ENCODE results near the gene KLHL29.

The KLHL29 gene

DNA sequence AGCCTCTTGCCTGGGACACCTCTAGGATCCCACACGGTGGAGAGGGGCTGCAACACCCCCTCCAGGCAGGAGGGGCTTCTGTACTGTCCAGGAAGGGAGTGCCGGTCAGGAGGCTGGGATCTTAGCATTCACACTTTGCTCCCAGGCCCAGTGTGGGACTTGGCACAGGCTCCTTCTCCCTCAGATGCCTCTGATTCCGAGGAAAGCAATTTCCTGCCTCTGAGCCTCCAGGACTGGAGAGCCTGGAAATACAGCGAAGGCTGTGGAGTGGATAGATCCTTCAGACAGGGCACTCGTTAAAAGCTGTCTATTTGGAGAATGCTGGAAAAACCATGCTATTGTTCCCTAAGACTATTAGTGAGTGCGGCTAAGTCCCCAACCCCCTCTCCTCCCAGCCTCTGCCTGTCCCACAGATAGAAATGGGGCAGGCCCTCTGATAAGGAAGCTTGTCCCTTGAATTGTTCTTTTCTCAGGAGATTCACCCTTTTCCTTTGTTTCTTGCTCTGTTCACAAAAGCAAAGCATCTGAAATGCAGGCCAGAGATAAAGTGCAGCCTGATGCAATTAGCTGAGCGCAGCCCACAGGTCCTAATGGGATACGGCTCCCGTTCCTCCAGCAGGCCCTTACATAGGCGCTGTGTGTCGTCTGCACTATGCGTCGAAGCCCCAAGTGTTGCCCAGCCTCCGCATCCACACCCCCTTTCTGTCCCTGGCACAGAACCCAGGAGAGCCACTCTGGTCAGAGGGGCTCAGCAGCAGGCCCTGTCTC, 252.2 kb downstream of the KLHL29 start:
- Histone ChIP-seq H2AFZ (ENCODE audit: low read depth, low read length) (no peak overlapping the region), H3K36me3 (ENCODE audit: insufficient read depth, low read length) (no peaks in the 10 kb centered on the region), H3K9me3 (ENCODE audit: insufficient read depth, low read length, severe bottlenecking) (no peaks in the 10 kb centered on the region), H3K79me2 (ENCODE audit: insufficient read depth, low read length) (no peaks in the 10 kb centered on the region), H4K20me1 (ENCODE audit: insufficient read depth, low read length) (no peaks in the 10 kb centered on the region), H3K4me1 (ENCODE audit: insufficient read depth, low read length) (no peaks in the 10 kb centered on the region), H3K27ac (ENCODE audit: low read length) (no peak overlapping the region), H3K9ac (ENCODE audit: low read depth, low read length) (no peak overlapping the region), H3K27me3 (ENCODE audit: insufficient read depth, low read length, poor library complexity) (no peaks in the 10 kb centered on the region), H3K4me2 (ENCODE audit: insufficient read depth, low read length) (no peak overlapping the region), H3K4me3 (ENCODE audit: low read depth in 1 of 2, low read length in 2 of 2) (no peak overlapping the region)
- DNase-seq (no peak), ATAC-seq (ENCODE audit: insufficient read depth, low read depth) (no peak)
- TF ChIP-seq, protein P1, sequence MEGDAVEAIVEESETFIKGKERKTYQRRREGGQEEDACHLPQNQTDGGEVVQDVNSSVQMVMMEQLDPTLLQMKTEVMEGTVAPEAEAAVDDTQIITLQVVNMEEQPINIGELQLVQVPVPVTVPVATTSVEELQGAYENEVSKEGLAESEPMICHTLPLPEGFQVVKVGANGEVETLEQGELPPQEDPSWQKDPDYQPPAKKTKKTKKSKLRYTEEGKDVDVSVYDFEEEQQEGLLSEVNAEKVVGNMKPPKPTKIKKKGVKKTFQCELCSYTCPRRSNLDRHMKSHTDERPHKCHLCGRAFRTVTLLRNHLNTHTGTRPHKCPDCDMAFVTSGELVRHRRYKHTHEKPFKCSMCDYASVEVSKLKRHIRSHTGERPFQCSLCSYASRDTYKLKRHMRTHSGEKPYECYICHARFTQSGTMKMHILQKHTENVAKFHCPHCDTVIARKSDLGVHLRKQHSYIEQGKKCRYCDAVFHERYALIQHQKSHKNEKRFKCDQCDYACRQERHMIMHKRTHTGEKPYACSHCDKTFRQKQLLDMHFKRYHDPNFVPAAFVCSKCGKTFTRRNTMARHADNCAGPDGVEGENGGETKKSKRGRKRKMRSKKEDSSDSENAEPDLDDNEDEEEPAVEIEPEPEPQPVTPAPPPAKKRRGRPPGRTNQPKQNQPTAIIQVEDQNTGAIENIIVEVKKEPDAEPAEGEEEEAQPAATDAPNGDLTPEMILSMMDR (IDR thresholded peaks at IDR 0.05; ENCODE audit: borderline replicate concordance, extremely low read depth, low read length, poor library complexity, severe bottlenecking), result no peak
- TF ChIP-seq EZH2 (IDR thresholded peaks at IDR 0.05; ENCODE audit: borderline replicate concordance, low read depth, low read length, severe bottlenecking), result no peak

DNA sequence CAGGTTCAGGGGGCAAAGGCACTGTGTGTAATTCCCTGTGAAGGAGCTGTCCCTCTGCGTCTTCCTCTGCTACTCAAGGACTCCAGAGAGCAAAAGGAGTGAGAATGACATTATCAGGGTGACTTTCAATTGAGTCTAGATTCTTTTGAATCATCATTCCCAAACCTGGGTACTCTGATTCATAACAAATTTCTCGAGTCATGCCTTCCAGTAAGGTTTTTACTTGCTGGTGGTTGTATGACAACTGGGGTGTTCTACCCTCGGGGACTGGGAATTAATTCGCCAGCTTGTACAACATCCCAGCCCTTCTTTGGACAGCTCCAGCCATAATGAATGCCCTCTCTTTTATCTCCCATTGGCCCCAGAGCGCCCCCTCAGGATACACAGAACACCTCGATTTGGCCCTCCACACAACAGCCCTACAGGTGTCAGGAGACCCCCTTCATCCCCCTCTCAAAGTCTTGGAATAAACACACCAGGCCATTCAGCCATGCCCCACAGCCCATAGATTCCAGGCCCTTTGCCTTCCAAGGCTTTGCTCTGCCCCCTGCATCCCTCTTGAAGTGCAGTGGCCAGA, 254.5 kb downstream of the KLHL29 start:
- DNase-seq, result no peak
- no peaks in the 10 kb centered on the region for H4K20me1 ChIP-seq (ENCODE audit: insufficient read depth, low read length)
- no peaks in the 10 kb centered on the region for H3K27me3 ChIP-seq (ENCODE audit: insufficient read depth, low read length, poor library complexity)
- no peaks in the 10 kb centered on the region for H3K79me2 ChIP-seq (ENCODE audit: insufficient read depth, low read length)
- H3K27ac ChIP-seq (ENCODE audit: low read length), result no peak overlapping the region
- no peaks in the 10 kb centered on the region for H3K36me3 ChIP-seq (ENCODE audit: insufficient read depth, low read length)
- H3K4me3 ChIP-seq (ENCODE audit: low read depth in 1 of 2, low read length in 2 of 2), result no peak overlapping the region
- H3K4me2 ChIP-seq (ENCODE audit: insufficient read depth, low read length), result no peak overlapping the region
- no peaks in the 10 kb centered on the region for H3K9me3 ChIP-seq (ENCODE audit: insufficient read depth, low read length, severe bottlenecking)
- H3K9ac ChIP-seq (ENCODE audit: low read depth, low read length), result no peak overlapping the region
- no peak overlapping the region for H2AFZ ChIP-seq (ENCODE audit: low read depth, low read length)
- no peaks in the 10 kb centered on the region for H3K4me1 ChIP-seq (ENCODE audit: insufficient read depth, low read length)
- ATAC-seq (ENCODE audit: insufficient read depth, low read depth), result no peak
- TF ChIP-seq, protein P1 (IDR thresholded peaks at IDR 0.05; ENCODE audit: borderline replicate concordance, extremely low read depth, low read length, poor library complexity, severe bottlenecking), result no peak
- TF ChIP-seq EZH2 (IDR thresholded peaks at IDR 0.05; ENCODE audit: borderline replicate concordance, low read depth, low read length, severe bottlenecking), result no peak

DNA sequence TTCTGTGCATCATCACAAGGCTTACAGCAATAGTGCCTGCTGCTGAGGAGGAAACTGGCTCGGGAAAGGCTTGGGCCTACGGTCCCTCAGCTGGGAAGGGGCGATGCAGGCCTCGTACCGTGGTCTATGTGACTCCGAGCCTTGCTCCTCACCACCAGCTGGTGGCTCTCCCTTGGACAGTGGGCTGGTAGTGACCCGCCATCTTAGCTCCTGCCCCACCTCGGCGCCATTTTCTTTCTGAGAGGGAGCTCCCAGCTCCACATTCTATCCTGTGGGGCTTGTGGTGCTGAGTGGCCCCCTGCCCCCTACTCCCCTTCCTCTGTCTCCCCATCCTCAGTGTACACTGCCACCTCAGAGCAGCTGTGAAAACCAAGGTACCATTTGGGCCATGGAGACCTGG, 255.7 kb downstream of the KLHL29 start:
- Histone ChIP-seq H3K4me3 (ENCODE audit: low read depth in 1 of 2, low read length in 2 of 2) (no peak overlapping the region), H3K4me1 (ENCODE audit: insufficient read depth, low read length) (no peaks in the 10 kb centered on the region), H3K27me3 (ENCODE audit: insufficient read depth, low read length, poor library complexity) (no peaks in the 10 kb centered on the region), H3K9me3 (ENCODE audit: insufficient read depth, low read length, severe bottlenecking) (no peaks in the 10 kb centered on the region), H3K27ac (ENCODE audit: low read length) (no peak overlapping the region), H3K9ac (ENCODE audit: low read depth, low read length) (no peak overlapping the region), H3K36me3 (ENCODE audit: insufficient read depth, low read length) (no peaks in the 10 kb centered on the region), H3K4me2 (ENCODE audit: insufficient read depth, low read length) (no peak overlapping the region), H3K79me2 (ENCODE audit: insufficient read depth, low read length) (no peaks in the 10 kb centered on the region), H2AFZ (ENCODE audit: low read depth, low read length) (no peak overlapping the region), H4K20me1 (ENCODE audit: insufficient read depth, low read length) (no peaks in the 10 kb centered on the region)
- DNase-seq (no peak), ATAC-seq (ENCODE audit: insufficient read depth, low read depth) (no peak)
- TF ChIP-seq, protein P1 (IDR thresholded peaks at IDR 0.05; ENCODE audit: borderline replicate concordance, extremely low read depth, low read length, poor library complexity, severe bottlenecking), result no peak
- no peak for TF ChIP-seq EZH2 (IDR thresholded peaks at IDR 0.05; ENCODE audit: borderline replicate concordance, low read depth, low read length, severe bottlenecking)

Data from DND-41 (cell line).